A673 (cell line): ENCODE measurements around the gene PLAC9. TPM values are rescaled to one million over a fixed set of nuclear protein-coding genes. Genes with fewer than 3 reads are reported as not detected.
A peak's percentile ranks its signal among the peaks of the same experiment; 100 is the strongest.

ENCODE experiments used
- BruUV-seq: library from RNA; stranded (reverse); fragments of 400-500 nt; replicated peaks from 2 replicates; lab custom pipeline; 2021; lab: Mats Ljungman, UMichigan
- CTCF ChIA-PET: fragments of 300-600 bp; sonication (Branson Sonifier 250); formaldehyde crosslinking; loops from one replicate; lab custom pipeline; 2022; ENCODE audit warnings: antibody characterized with exemption; lab: Charles Lee
- POLR2A ChIA-PET: fragments of 300-600 bp; sonication (Branson Sonifier 250); formaldehyde crosslinking; loops from one replicate; lab custom pipeline; 2022; ENCODE audit warnings: antibody characterized with exemption; ENCODE audit not compliant: low non-redundant PET; lab: Charles Lee
- DNase-seq: peaks from one replicate; pipeline ENCODE4 v3.0.0-alpha.2; 2015; ENCODE audit warnings: low spot score
- H3K27ac ChIP-seq: fragments of 200-600 bp; sonication (generic); 2 replicates; pipeline ENCODE4 v1.5.1; 2016; ENCODE audit warnings: mixed run types, low read depth, mild to moderate bottlenecking, mixed read lengths, antibody characterized with exemption, low read length; ENCODE audit not compliant: poor library complexity, severe bottlenecking
- H3K27me3 ChIP-seq: fragments of 200-600 bp; sonication (generic); replicated peaks from 2 replicates; pipeline ENCODE4 v1.6.1; 2017; ENCODE audit warnings: mixed run types, low read depth, mild to moderate bottlenecking, mixed read lengths, antibody characterized with exemption, low read length; ENCODE audit not compliant: insufficient read depth, poor library complexity
- H3K36me3 ChIP-seq: fragments of 200-600 bp; sonication (generic); 2 replicates; pipeline ENCODE4 v1.6.1; 2016; ENCODE audit warnings: mixed run types, mild to moderate bottlenecking, mixed read lengths, antibody characterized with exemption, low read length; ENCODE audit not compliant: insufficient read depth, poor library complexity, severe bottlenecking
- H3K4me1 ChIP-seq: fragments of 200-600 bp; sonication (generic); 2 replicates; pipeline ENCODE4 v1.6.1; 2017; ENCODE audit warnings: mixed run types, mild to moderate bottlenecking, mixed read lengths, antibody characterized with exemption, low read length; ENCODE audit not compliant: insufficient read depth, poor library complexity, severe bottlenecking
- H3K4me3 ChIP-seq: fragments of 200-600 bp; sonication (generic); 2 replicates; pipeline ENCODE4 v1.5.1; 2016; ENCODE audit warnings: low read depth, mixed run types, mild to moderate bottlenecking, mixed read lengths, low read length; ENCODE audit not compliant: poor library complexity, severe bottlenecking
- H3K9me3 ChIP-seq: fragments of 200-600 bp; sonication (generic); 2 replicates; pipeline ENCODE4 v1.6.1; 2016; ENCODE audit warnings: mixed run types, low read depth, mild to moderate bottlenecking, mixed read lengths, antibody characterized with exemption, low read length; ENCODE audit not compliant: poor library complexity, severe bottlenecking
- EZH2 ChIP-seq: fragments of 200-600 bp; sonication (generic); IDR thresholded peaks from 2 replicates; pipeline ENCODE4 v1.6.1; 2017; ENCODE audit warnings: borderline replicate concordance, low read depth, mild to moderate bottlenecking, mixed read lengths, antibody characterized with exemption, low read length; ENCODE audit not compliant: poor library complexity, severe bottlenecking
- intact Hi-C: fragments of 100-400 bp; cut with micrococcal nuclease; formaldehyde crosslinking; loops from one replicate; pipeline ENCODE4 v1.10.0; 2022; ENCODE audit not compliant: unreplicated experiment
- total RNA-seq: library from RNA; stranded (reverse); gene quantifications from 2 replicates; pipeline ENCODE4 v1.2.3, GENCODE V29; 2021
- TF ChIP-seq, protein P1 (sequence below): fragments of 300-800, 200-600 bp; sonication (generic); conservative IDR thresholded peaks from 2 replicates; pipeline ENCODE4 v1.5.1; 2017; ENCODE audit warnings: low read depth, mild to moderate bottlenecking, antibody characterized with exemption, low read length, moderate library complexity, mixed read lengths

Gene PLAC9
- total RNA-seq, 1 experiment from 2014 or later, result not detected

DNA sequence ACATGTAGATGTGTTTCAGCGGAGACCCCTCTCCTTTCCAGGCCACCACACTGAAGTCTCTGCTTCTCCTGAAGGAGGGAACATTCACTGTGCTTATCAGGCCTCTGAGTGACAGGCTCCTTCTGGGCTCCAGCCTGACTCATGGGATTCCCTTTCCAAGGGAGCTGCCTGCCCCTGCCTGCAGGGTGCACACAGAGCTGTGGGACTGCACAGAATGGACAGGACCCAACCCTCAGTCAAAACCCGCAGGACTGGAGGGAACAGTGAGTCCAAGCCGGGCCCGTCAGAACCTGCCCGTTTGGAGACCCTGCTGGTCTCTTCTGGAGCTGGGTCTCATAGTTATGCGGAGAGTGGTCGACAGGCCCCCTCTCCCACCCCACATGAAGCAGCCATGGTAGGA lies 32.6 kb downstream of the PLAC9 start:
- Histone ChIP-seq H3K9me3 (no peaks in the 10 kb centered on the region), H3K4me3 (no peak overlapping the region), H3K36me3 (peaks cover 5% of the 10 kb centered on the region), H3K4me1 (peaks cover 20% of the 10 kb centered on the region), H3K27me3 (no peaks in the 10 kb centered on the region), H3K27ac (peak overlapping the region; percentile 2)
- intact Hi-C loops, result no loop called here
- no peak for TF ChIP-seq EZH2
- TF ChIP-seq, protein P1, sequence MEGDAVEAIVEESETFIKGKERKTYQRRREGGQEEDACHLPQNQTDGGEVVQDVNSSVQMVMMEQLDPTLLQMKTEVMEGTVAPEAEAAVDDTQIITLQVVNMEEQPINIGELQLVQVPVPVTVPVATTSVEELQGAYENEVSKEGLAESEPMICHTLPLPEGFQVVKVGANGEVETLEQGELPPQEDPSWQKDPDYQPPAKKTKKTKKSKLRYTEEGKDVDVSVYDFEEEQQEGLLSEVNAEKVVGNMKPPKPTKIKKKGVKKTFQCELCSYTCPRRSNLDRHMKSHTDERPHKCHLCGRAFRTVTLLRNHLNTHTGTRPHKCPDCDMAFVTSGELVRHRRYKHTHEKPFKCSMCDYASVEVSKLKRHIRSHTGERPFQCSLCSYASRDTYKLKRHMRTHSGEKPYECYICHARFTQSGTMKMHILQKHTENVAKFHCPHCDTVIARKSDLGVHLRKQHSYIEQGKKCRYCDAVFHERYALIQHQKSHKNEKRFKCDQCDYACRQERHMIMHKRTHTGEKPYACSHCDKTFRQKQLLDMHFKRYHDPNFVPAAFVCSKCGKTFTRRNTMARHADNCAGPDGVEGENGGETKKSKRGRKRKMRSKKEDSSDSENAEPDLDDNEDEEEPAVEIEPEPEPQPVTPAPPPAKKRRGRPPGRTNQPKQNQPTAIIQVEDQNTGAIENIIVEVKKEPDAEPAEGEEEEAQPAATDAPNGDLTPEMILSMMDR, result no peak
- ChIA-PET POLR2A (no interaction called here), CTCF (no interaction called here)
- no TSS peak for BruUV-seq
- no peak for DNase-seq

GRCh38 chr10:80166581-80167470 lies 34.3 kb downstream of the PLAC9 start:
- no peaks in the 10 kb centered on the region for H3K27me3 ChIP-seq
- no TSS peak for BruUV-seq
- no peak overlapping the region for H3K4me3 ChIP-seq
- peaks cover 5% of the 10 kb centered on the region for H3K36me3 ChIP-seq
- POLR2A ChIA-PET, result no interaction called here
- DNase-seq, result no peak
- H3K4me1 ChIP-seq, result peaks cover 12% of the 10 kb centered on the region
- TF ChIP-seq, protein P1, result no peak
- no peak for TF ChIP-seq EZH2
- intact Hi-C loops, result no loop called here
- H3K27ac ChIP-seq, result no peak overlapping the region
- CTCF ChIA-PET, result no interaction called here
- H3K9me3 ChIP-seq, result no peaks in the 10 kb centered on the region

- POLR2A ChIA-PET, result no interaction called here
- BruUV-seq, result no TSS peak
- H3K27ac ChIP-seq, result no peak overlapping the region
Observed at GRCh38 chr10:80167471-80168161, 35.1 kb downstream of the PLAC9 start.

More at GRCh38 chr10:80167471-80168161, 35.1 kb downstream of the PLAC9 start:
- H3K9me3 ChIP-seq, result no peaks in the 10 kb centered on the region
- DNase-seq, result no peak
- intact Hi-C loops, result no loop called here
- TF ChIP-seq EZH2, result no peak
- TF ChIP-seq, protein P1, result no peak
- H3K36me3 ChIP-seq, result peaks cover 5% of the 10 kb centered on the region
- H3K27me3 ChIP-seq, result no peaks in the 10 kb centered on the region
- CTCF ChIA-PET, result no interaction called here
- peaks cover 10% of the 10 kb centered on the region for H3K4me1 ChIP-seq
- H3K4me3 ChIP-seq, result no peak overlapping the region
